GM12878 (cell line): ENCODE data around the gene EMX1. TPM values are rescaled to one million over a fixed set of nuclear protein-coding genes. Genes with fewer than 3 reads are reported as not detected.
A peak's percentile ranks its signal among the peaks of the same experiment; 100 is the strongest.

Source experiments
- ATAC-seq: fragments of 200-7000 bp; cut with Tn5 transposase; 3 replicates; pipeline ENCODE4 v1.9.1; 2020; ENCODE audit warnings: mild to moderate bottlenecking, moderate library complexity
- BruUV-seq: library from RNA; stranded (reverse); fragments of 400-500 nt; replicated peaks from 2 replicates; lab custom pipeline; 2021; lab: Mats Ljungman, UMichigan
- CTCF ChIA-PET: fragments of 300-600 bp; sonication (Branson Sonifier 250); formaldehyde crosslinking; extraction: SDS; loops from one replicate; lab custom pipeline; 2021; ENCODE audit warnings: inconsistent platforms; lab: Yijun Ruan, JAX
- POLR2A ChIA-PET: fragments of 350-600 bp; formaldehyde crosslinking; extraction: SDS; loops from one replicate; lab custom pipeline; 2021; ENCODE audit warnings: inconsistent platforms; lab: Charles Lee
- RAD21 ChIA-PET: fragments of 300-600 bp; sonication (Branson Sonifier 250); formaldehyde crosslinking; loops from one replicate; lab custom pipeline; 2023; ENCODE audit warnings: antibody characterized with exemption; ENCODE audit not compliant: unreplicated experiment; lab: Charles Lee
- SMC1A ChIA-PET: fragments of 300-600 bp; sonication (Branson Sonifier 250); formaldehyde crosslinking; loops from one replicate; lab custom pipeline; 2023; ENCODE audit not compliant: unreplicated experiment, uncharacterized antibody; lab: Charles Lee
- DNase-seq: peaks from one replicate; pipeline ENCODE4 v3.0.0-alpha.2; 2011; ENCODE audit warnings: low read depth, low spot score
- FAIRE-seq: peaks from 3 replicates; lab custom pipeline; 2011; peaks lifted over from hg19 to GRCh38; lab: Jason Lieb, UNC
- H2AFZ ChIP-seq: 2 replicates; pipeline ENCODE4 v1.6.0; 2011; ENCODE audit warnings: low read depth, low read length, control low read depth; ENCODE audit not compliant: control insufficient read depth
- H3K27ac ChIP-seq: 2 replicates; pipeline ENCODE4 v1.5.1; 2011; ENCODE audit warnings: control low read depth; ENCODE audit not compliant: control insufficient read depth, insufficient read depth
- H3K27me3 ChIP-seq, 2 experiments: replicated peaks in 1 of 2; 2 replicates each; pipeline versions ENCODE4 v1.6.0 to v1.6.1; 2011; ENCODE audit warnings: low read length in 1 of 2; ENCODE audit not compliant: control insufficient read depth in 2 of 2, insufficient read depth in 2 of 2
- H3K36me3 ChIP-seq, 2 experiments: 2 replicates each; pipeline ENCODE4 v1.5.1; 2011; ENCODE audit warnings: low read length in 1 of 2; ENCODE audit not compliant: control insufficient read depth in 2 of 2, insufficient read depth in 2 of 2
- H3K4me1 ChIP-seq: 2 replicates; pipeline ENCODE4 v1.6.1; 2011; ENCODE audit warnings: mild to moderate bottlenecking, low read length, moderate library complexity, mixed read lengths; ENCODE audit not compliant: control insufficient read depth, insufficient read depth
- H3K4me2 ChIP-seq: 2 replicates; pipeline ENCODE4 v1.6.0; 2011; ENCODE audit warnings: control low read depth; ENCODE audit not compliant: control insufficient read depth, insufficient read depth
- H3K4me3 ChIP-seq: fragments of 200-600 bp; sonication (generic); 2 replicates; pipeline ENCODE4 v1.5.1; 2016
- H3K79me2 ChIP-seq: 2 replicates; pipeline ENCODE4 v1.6.0; 2011; ENCODE audit warnings: low read length; ENCODE audit not compliant: control insufficient read depth, insufficient read depth
- H3K9ac ChIP-seq: 2 replicates; pipeline ENCODE4 v1.8.0; 2011; ENCODE audit warnings: low read length, control low read depth, mixed read lengths; ENCODE audit not compliant: control insufficient read depth, insufficient read depth
- H3K9me3 ChIP-seq: replicated peaks from 3 replicates; pipeline ENCODE4 v1.5.1; 2011; ENCODE audit warnings: mild to moderate bottlenecking, low read length; ENCODE audit not compliant: control insufficient read depth, insufficient read depth
- H4K20me1 ChIP-seq: 2 replicates; pipeline ENCODE4 v1.6.0; 2011; ENCODE audit not compliant: control insufficient read depth, insufficient read depth
- BACH1 ChIP-seq: fragments of 450-650 bp; IDR thresholded peaks from 2 replicates; pipeline ENCODE4 v1.6.1; 2017; ENCODE audit warnings: mild to moderate bottlenecking, borderline replicate concordance
- DPF2 ChIP-seq: fragments of 450-650 bp; IDR thresholded peaks from 2 replicates; pipeline ENCODE4 v1.6.1; 2017; ENCODE audit warnings: mild to moderate bottlenecking
- ESRRA ChIP-seq: IDR thresholded peaks from 2 replicates; pipeline ENCODE4 v1.6.1; 2012; ENCODE audit warnings: mild to moderate bottlenecking, low read length, improper control_type of control experiment
- EZH2 ChIP-seq: IDR thresholded peaks from 2 replicates; pipeline ENCODE4 v1.6.1; 2012; ENCODE audit warnings: low read depth, mild to moderate bottlenecking, control low read depth, inconsistent platforms, low read length, borderline replicate concordance; ENCODE audit not compliant: control insufficient read depth
- FOXM1 ChIP-seq: IDR thresholded peaks from 2 replicates; pipeline ENCODE4 v1.6.1; 2012; ENCODE audit warnings: low read depth, mild to moderate bottlenecking, inconsistent platforms, low read length, moderate library complexity
- GATAD2B ChIP-seq: fragments of 450-650 bp; conservative IDR thresholded peaks from 2 replicates; pipeline ENCODE4 v1.6.1; 2017; ENCODE audit warnings: low read depth, mild to moderate bottlenecking, moderate library complexity
- NR2C2 ChIP-seq: IDR thresholded peaks from 2 replicates; pipeline ENCODE4 v1.6.1; 2011; ENCODE audit warnings: borderline replicate concordance, low read depth; ENCODE audit not compliant: control insufficient read depth, insufficient read length
- NR2F1 ChIP-seq: fragments of 450-650 bp; conservative IDR thresholded peaks from 2 replicates; pipeline ENCODE4 v1.6.1; 2017; ENCODE audit warnings: mild to moderate bottlenecking
- NRF1 ChIP-seq: conservative IDR thresholded peaks from 2 replicates; pipeline ENCODE4 v1.6.1; 2011; ENCODE audit warnings: mild to moderate bottlenecking, low read depth, low read length, improper control_type of control experiment
- PKNOX1 ChIP-seq: fragments of 450-650 bp; IDR thresholded peaks from 2 replicates; pipeline ENCODE4 v1.6.1; 2016; ENCODE audit warnings: mild to moderate bottlenecking
- PML ChIP-seq: IDR thresholded peaks from 2 replicates; pipeline ENCODE4 v1.6.1; 2012; ENCODE audit warnings: low read length, inconsistent platforms
- RFX5 ChIP-seq: IDR thresholded peaks from 2 replicates; pipeline ENCODE4 v1.6.1; 2011; ENCODE audit warnings: low read depth, low read length, improper control_type of control experiment
- SMAD1 ChIP-seq: fragments of 450-650 bp; IDR thresholded peaks from 2 replicates; pipeline ENCODE4 v1.6.1; 2018; ENCODE audit warnings: mild to moderate bottlenecking, low read depth; ENCODE audit not compliant: partially characterized antibody
- ZNF384 ChIP-seq: IDR thresholded peaks from 2 replicates; pipeline ENCODE4 v1.6.1; 2012; ENCODE audit warnings: low read depth, mild to moderate bottlenecking, low read length, improper control_type of control experiment, borderline replicate concordance
- WGBS: methylation state at CpG from one replicate; pipeline ENCODE4 v1.1.6; 2016; ENCODE audit warnings: low lambda C conversion rate; ENCODE audit not compliant: insufficient replicate concordance, insufficient coverage; ENCODE audit errors: missing lambda C conversion rate; 5-methylcytosine and 5-hydroxymethylcytosine counted together
- in situ Hi-C: fragments of 300-500 bp; cut with MboI; formaldehyde crosslinking; loops from 9 replicates; pipeline ENCODE4 v1.14.3; 2018; ENCODE audit warnings: mixed read lengths
- intact Hi-C: fragments of 100-400 bp; cut with micrococcal nuclease; formaldehyde crosslinking; loops from one replicate; pipeline ENCODE4 v1.14.2; 2022; ENCODE audit not compliant: unreplicated experiment
- polyA plus RNA-seq, 11 experiments: library from polyadenylated mRNA; depleted of rRNA in 4 of 11; unstranded in 6 of 11; stranded (reverse) in 5 of 11; fragments of >200 nt; fragmentation: Nextera tagmentation in 4 of 11; fragmentation: Illumina TruSeq in 1 of 11; extraction: Ambion mirVana in 4 of 11; extraction: Trizol in 1 of 11; gene quantifications; 1 replicate in 1 of 11; 2 replicates in 10 of 11; pipeline versions ENCODE4 v1.2.1 to v1.2.3, GENCODE V29; 2011 to 2016; ENCODE audit warnings: inconsistent platforms in 2 of 11, missing spikeins in 2 of 11, low read depth in 1 of 11
- total RNA-seq, 4 experiments: library from RNA; depleted of rRNA in 3 of 4; stranded (reverse); fragments of >200 nt in 3 of 4; fragmentation: Illumina TruSeq in 1 of 4; extraction: Trizol in 1 of 4; gene quantifications; 2 replicates each; pipeline versions ENCODE4 v1.2.1 to v1.2.3, GENCODE V29; 2013 to 2021
- TF ChIP-seq, protein P1 (sequence below): fragments of 450-650 bp; conservative IDR thresholded peaks from 2 replicates; pipeline ENCODE4 v1.6.1; 2017; ENCODE audit warnings: mild to moderate bottlenecking, moderate library complexity
- TF ChIP-seq, protein P2 (sequence below): IDR thresholded peaks from 2 replicates; pipeline ENCODE4 v1.6.1; 2011; ENCODE audit warnings: borderline replicate concordance, low read depth, mild to moderate bottlenecking, moderate library complexity, mixed read lengths, low read length; ENCODE audit not compliant: insufficient read depth; ENCODE audit errors: extremely low read length

The EMX1 gene
- total and polyA plus RNA-seq, 10 of the 15 experiments (the other 5 are each of a cell fraction or from before 2014, with no cell fraction given), result 0.07 to 5.1 (median 1.2) TPM; not detected in 1

DNA sequence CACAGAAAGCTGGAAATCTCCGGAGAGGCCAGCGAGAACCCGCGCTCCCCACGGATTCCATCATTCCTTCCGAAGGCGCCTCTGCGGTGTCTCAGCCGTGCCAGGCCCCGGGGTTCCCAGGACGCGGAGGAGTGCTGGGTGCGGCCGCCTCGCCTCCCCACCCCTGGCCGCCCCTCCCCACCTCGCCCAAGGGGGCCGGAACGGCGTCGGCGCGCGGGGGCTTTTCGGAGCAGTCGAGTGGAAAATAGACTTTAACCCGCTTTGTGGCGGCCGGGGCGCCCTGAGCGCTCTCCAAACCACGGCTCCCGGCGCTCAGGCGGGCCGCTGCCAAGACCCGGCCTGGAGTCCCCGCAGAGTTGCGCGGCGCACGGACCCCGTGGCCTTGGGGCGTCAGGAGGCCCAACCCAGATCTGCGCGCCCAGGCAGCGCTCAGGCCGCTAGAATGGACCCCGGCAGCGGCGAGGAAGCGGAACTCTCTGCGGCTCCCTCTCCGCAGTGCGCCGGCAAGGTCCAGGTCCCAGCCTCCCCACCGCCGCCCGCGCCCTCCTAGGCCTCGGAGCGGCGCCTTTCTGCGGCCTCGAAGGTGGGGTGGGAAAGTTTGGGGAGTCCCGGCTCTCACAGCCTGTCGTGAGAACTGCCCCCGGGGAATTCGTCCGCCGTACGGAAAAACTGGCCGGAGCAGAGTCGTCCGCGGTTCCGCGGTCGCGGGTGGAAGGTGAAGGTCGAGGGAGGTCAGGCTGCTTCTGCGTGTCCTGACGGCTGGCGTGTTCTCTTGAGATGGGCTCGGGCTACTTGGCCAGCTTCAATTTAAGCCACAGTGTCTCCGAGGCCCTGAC is 1.2 kb upstream of the EMX1 start (continued):
- peak; percentile 15; the same call in 1 of the 2 replicates for TF ChIP-seq PKNOX1
- TF ChIP-seq NRF1, result no peak
- TF ChIP-seq NR2C2, result no peak

- 1% methylated on average over 16 of the region's 29 CpGs for WGBS
- peak overlapping the region; percentile 90 for H3K4me2 ChIP-seq
- H3K27ac ChIP-seq, result peak overlapping the region; percentile 48
- H3K36me3 ChIP-seq, result no peaks in the 10 kb centered on the region
- ChIA-PET CTCF (interaction anchor here (0.6 to 6.3 kb wide), 6 partner anchors 9 to 57 kb away, joined by 3 to 106 read pairs (median 6); partner anchors contain the start of gene SPR), SMC1A (interaction anchor here (0.9 to 5.6 kb wide), 5 partner anchors 10 to 1584 kb away, joined by 3 to 48 read pairs (median 6); no protein-coding TSS in a partner anchor), RAD21 (interaction anchor here (0.7 to 6.7 kb wide), 6 partner anchors 10 to 57 kb away, joined by 3 to 88 read pairs (median 4); no protein-coding TSS in a partner anchor), POLR2A (interaction anchor here (1.3 to 5.8 kb wide), 3 partner anchors 10 to 22 kb away, joined by 3 to 42 read pairs (median 5); no protein-coding TSS in a partner anchor)
- no peaks in the 10 kb centered on the region for H3K79me2 ChIP-seq
- H3K9ac ChIP-seq, result peak overlapping the region; percentile 73
- no peak for FAIRE-seq
- H3K27me3 ChIP-seq, result peaks cover 8 to 57% of the 10 kb centered on the region in 2 experiments
- intact Hi-C loops (loop anchor here (2.0 to 5.0 kb wide), 3 partner anchors 24 to 156 kb away; partner anchors contain the start of gene SFXN5), in situ Hi-C loops (no loop called here)
- peaks cover 9% of the 10 kb centered on the region for H3K4me1 ChIP-seq
- peak overlapping the region; percentile 56 for H2AFZ ChIP-seq
- no peak for DNase-seq
- ATAC-seq, result peak; percentile 43
- peaks cover 2% of the 10 kb centered on the region; the same call in 1 of the 2 replicates for H4K20me1 ChIP-seq
- H3K9me3 ChIP-seq, result no peaks in the 10 kb centered on the region; the same call in 2 of the 3 replicates
- H3K4me3 ChIP-seq, result peak overlapping the region; percentile 75
- BruUV-seq, result TSS peak; percentile 80
- TF ChIP-seq, protein P1, sequence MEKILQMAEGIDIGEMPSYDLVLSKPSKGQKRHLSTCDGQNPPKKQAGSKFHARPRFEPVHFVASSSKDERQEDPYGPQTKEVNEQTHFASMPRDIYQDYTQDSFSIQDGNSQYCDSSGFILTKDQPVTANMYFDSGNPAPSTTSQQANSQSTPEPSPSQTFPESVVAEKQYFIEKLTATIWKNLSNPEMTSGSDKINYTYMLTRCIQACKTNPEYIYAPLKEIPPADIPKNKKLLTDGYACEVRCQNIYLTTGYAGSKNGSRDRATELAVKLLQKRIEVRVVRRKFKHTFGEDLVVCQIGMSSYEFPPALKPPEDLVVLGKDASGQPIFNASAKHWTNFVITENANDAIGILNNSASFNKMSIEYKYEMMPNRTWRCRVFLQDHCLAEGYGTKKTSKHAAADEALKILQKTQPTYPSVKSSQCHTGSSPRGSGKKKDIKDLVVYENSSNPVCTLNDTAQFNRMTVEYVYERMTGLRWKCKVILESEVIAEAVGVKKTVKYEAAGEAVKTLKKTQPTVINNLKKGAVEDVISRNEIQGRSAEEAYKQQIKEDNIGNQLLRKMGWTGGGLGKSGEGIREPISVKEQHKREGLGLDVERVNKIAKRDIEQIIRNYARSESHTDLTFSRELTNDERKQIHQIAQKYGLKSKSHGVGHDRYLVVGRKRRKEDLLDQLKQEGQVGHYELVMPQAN, result 0 out of 2 replicates have a peak, but pooled peaks have one; percentile 19
- TF ChIP-seq FOXM1 (no peak), EZH2 (no peak), ESRRA (no peak), BACH1 (no peak), ZNF384 (no peak), NR2F1 (no peak), DPF2 (0 out of 2 replicates have a peak, but pooled peaks have one; percentile 14), RFX5 (no peak), PML (no peak), SMAD1 (no peak), GATAD2B (no peak)
- TF ChIP-seq, protein P2, sequence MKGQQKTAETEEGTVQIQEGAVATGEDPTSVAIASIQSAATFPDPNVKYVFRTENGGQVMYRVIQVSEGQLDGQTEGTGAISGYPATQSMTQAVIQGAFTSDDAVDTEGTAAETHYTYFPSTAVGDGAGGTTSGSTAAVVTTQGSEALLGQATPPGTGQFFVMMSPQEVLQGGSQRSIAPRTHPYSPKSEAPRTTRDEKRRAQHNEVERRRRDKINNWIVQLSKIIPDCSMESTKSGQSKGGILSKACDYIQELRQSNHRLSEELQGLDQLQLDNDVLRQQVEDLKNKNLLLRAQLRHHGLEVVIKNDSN, result no peak
Measured at GRCh38 chr2:72916743-72917137, 579 bp upstream of the EMX1 start.
